ENCODE data around the gene MRM2. TPM values are rescaled to one million over a fixed set of nuclear protein-coding genes. Genes with fewer than 3 reads are reported as not detected.

The MRM2 gene
- total and polyA plus RNA-seq, 2 donors (not counting 1 experiment from before 2014, with no cell fraction given) = 14.9 to 19.3 TPM

DNA sequence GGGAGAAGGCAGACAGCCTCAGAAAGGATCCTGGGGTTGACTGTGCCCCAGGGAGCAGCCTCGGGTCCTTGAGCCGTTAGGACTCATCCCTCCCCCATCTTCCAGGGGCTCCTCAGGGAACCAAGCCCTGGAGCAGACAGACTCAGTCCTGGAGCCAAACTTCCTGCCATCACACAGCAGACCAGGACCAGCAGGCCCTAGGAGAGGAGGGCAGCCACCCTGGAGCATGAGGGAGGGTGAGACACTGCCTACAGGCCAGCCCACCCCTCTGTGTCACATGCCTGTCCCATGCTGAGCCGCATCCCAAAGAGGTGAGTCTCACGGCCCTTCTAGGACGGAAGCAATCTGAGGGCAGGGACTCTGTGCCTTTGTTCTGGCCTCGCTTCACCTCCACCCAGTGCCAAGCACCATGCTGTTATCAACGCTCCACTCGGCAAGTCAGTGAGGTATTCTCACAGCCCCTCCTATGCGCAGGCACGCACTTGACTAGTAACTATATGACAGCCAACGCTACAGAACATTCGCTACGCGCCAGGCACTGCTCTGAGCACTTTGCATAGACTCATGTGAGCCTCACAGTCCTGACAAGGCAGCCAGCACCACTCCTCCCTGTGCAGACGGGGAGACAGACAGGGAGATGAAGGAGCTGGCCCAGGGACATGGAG, 28.3 kb downstream of the MRM2 start:
- no peaks in the 10 kb centered on the region for H3K27me3 ChIP-seq (ENCODE audit: control insufficient read depth, insufficient read depth, low read length)
- no peaks in the 10 kb centered on the region for H3K4me1 ChIP-seq (ENCODE audit: control insufficient read depth, extremely low read depth, insufficient read depth, low read length)
- no peak overlapping the region for H3K9ac ChIP-seq (ENCODE audit: insufficient read depth, low read length)
- H3K79me2 ChIP-seq (ENCODE audit: control insufficient read depth, insufficient read depth, low read length) = no peaks in the 10 kb centered on the region
- no peak for DNase-seq (ENCODE audit: low read depth in 2 of 2)
- H3K4me3 ChIP-seq (replicated peaks in 1 of 4; ENCODE audit: control extremely low read depth in 1 of 4, insufficient read depth in 1 of 4, low read depth in 3 of 4, low read length in 4 of 4) = no peak overlapping the region
- no peaks in the 10 kb centered on the region for H4K20me1 ChIP-seq (ENCODE audit: control insufficient read depth, extremely low read depth, insufficient read depth, low read length)
- no peak for TF ChIP-seq EZH2 (IDR thresholded peaks at IDR 0.05; ENCODE audit: low read length, missing control alignments)
- TF ChIP-seq, protein P1, sequence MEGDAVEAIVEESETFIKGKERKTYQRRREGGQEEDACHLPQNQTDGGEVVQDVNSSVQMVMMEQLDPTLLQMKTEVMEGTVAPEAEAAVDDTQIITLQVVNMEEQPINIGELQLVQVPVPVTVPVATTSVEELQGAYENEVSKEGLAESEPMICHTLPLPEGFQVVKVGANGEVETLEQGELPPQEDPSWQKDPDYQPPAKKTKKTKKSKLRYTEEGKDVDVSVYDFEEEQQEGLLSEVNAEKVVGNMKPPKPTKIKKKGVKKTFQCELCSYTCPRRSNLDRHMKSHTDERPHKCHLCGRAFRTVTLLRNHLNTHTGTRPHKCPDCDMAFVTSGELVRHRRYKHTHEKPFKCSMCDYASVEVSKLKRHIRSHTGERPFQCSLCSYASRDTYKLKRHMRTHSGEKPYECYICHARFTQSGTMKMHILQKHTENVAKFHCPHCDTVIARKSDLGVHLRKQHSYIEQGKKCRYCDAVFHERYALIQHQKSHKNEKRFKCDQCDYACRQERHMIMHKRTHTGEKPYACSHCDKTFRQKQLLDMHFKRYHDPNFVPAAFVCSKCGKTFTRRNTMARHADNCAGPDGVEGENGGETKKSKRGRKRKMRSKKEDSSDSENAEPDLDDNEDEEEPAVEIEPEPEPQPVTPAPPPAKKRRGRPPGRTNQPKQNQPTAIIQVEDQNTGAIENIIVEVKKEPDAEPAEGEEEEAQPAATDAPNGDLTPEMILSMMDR (conservative IDR thresholded peaks at IDR 0.05 in 1 of 2, IDR thresholded peaks at IDR 0.05 in 1 of 2; ENCODE audit: low read depth in 1 of 2, low read length in 2 of 2) = no peak
- H3K4me2 ChIP-seq (ENCODE audit: extremely low read depth, insufficient read depth, low read length) = no peak overlapping the region
- no peaks in the 10 kb centered on the region for H3K9me3 ChIP-seq (ENCODE audit: control insufficient read depth, insufficient read depth, low read depth, low read length)
- no peak overlapping the region for H2AFZ ChIP-seq (ENCODE audit: low read length)
- peaks cover 11% of the 10 kb centered on the region for H3K36me3 ChIP-seq (ENCODE audit: control insufficient read depth, insufficient read depth, low read length)
- no peak overlapping the region for H3K27ac ChIP-seq (ENCODE audit: insufficient read depth, low read length)

DNA sequence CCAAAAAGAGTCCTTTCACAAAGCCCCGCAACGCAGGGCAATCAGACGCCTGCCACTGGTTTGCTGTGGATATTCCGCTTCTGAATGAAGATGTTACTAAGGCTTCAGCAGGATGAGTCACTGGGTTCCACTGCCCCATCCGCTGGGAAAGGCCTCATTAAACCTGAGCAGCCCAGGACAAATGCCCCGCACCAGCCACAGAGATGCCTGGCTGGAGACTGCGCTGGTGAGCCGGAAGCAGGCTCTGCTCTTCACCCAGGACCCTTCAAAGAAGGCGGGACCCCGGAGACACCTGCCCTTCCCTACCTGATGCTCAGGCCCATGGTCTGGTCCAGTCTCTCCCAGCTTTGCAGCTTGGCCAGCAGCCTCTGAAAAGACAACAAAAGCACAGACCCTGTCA, 29.1 kb downstream of the MRM2 start:
- TF ChIP-seq, protein P1 (conservative IDR thresholded peaks at IDR 0.05 in 1 of 2, IDR thresholded peaks at IDR 0.05 in 1 of 2; ENCODE audit: low read depth in 1 of 2, low read length in 2 of 2) = no peak
- TF ChIP-seq EZH2 (IDR thresholded peaks at IDR 0.05; ENCODE audit: low read length, missing control alignments) = no peak
- no peak overlapping the region for H3K9ac ChIP-seq (ENCODE audit: insufficient read depth, low read length)
- H3K27ac ChIP-seq (ENCODE audit: insufficient read depth, low read length) = no peak overlapping the region
- no peaks in the 10 kb centered on the region for H3K9me3 ChIP-seq (ENCODE audit: control insufficient read depth, insufficient read depth, low read depth, low read length)
- no peaks in the 10 kb centered on the region for H3K4me1 ChIP-seq (ENCODE audit: control insufficient read depth, extremely low read depth, insufficient read depth, low read length)
- H2AFZ ChIP-seq (ENCODE audit: low read length) = no peak overlapping the region
- no peak overlapping the region for H3K4me2 ChIP-seq (ENCODE audit: extremely low read depth, insufficient read depth, low read length)
- H3K4me3 ChIP-seq (replicated peaks in 1 of 4; ENCODE audit: control extremely low read depth in 1 of 4, insufficient read depth in 1 of 4, low read depth in 3 of 4, low read length in 4 of 4) = no peak overlapping the region
- no peaks in the 10 kb centered on the region for H4K20me1 ChIP-seq (ENCODE audit: control insufficient read depth, extremely low read depth, insufficient read depth, low read length)
- no peaks in the 10 kb centered on the region for H3K27me3 ChIP-seq (ENCODE audit: control insufficient read depth, insufficient read depth, low read length)
- H3K79me2 ChIP-seq (ENCODE audit: control insufficient read depth, insufficient read depth, low read length) = no peaks in the 10 kb centered on the region
- H3K36me3 ChIP-seq (ENCODE audit: control insufficient read depth, insufficient read depth, low read length) = peaks cover 11% of the 10 kb centered on the region
- no peak for DNase-seq (ENCODE audit: low read depth in 2 of 2)

DNA sequence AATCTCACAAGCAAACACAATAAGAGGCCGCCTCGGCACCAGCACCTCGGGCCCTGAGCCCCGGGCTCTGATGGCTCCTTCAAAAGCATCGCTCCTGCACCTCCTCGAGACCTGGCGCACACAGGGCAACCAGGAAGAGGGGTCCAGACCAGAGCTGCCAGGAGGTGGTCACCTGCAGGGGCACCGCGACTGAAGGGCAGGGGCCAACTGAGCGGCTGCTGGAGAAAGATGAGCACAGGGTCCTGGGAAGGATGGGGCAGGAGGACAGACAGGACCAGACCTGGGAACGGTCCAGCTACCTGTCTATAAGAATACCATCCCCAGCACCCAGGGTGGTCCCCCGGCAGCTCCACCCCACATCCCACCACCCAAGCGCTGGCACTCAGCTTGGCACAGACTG, 30.1 kb downstream of the MRM2 start:
- TF ChIP-seq, protein P1 (conservative IDR thresholded peaks at IDR 0.05 in 1 of 2, IDR thresholded peaks at IDR 0.05 in 1 of 2; ENCODE audit: low read depth in 1 of 2, low read length in 2 of 2) = no peak
- no peak for TF ChIP-seq EZH2 (IDR thresholded peaks at IDR 0.05; ENCODE audit: low read length, missing control alignments)
- DNase-seq (ENCODE audit: low read depth in 2 of 2) = no peak

More for the DNA sequence above, 30.1 kb downstream of the MRM2 start:
- no peak overlapping the region for H2AFZ ChIP-seq (ENCODE audit: low read length)
- H3K4me3 ChIP-seq (replicated peaks in 1 of 4; ENCODE audit: control extremely low read depth in 1 of 4, insufficient read depth in 1 of 4, low read depth in 3 of 4, low read length in 4 of 4) = no peak overlapping the region
- H3K4me2 ChIP-seq (ENCODE audit: extremely low read depth, insufficient read depth, low read length) = no peak overlapping the region
- no peak overlapping the region for H3K27ac ChIP-seq (ENCODE audit: insufficient read depth, low read length)
- no peak overlapping the region for H3K9ac ChIP-seq (ENCODE audit: insufficient read depth, low read length)
- no peaks in the 10 kb centered on the region for H4K20me1 ChIP-seq (ENCODE audit: control insufficient read depth, extremely low read depth, insufficient read depth, low read length)
- H3K79me2 ChIP-seq (ENCODE audit: control insufficient read depth, insufficient read depth, low read length) = no peaks in the 10 kb centered on the region
- H3K36me3 ChIP-seq (ENCODE audit: control insufficient read depth, insufficient read depth, low read length) = peaks cover 11% of the 10 kb centered on the region
- H3K9me3 ChIP-seq (ENCODE audit: control insufficient read depth, insufficient read depth, low read depth, low read length) = no peaks in the 10 kb centered on the region
- H3K27me3 ChIP-seq (ENCODE audit: control insufficient read depth, insufficient read depth, low read length) = no peaks in the 10 kb centered on the region
- no peaks in the 10 kb centered on the region for H3K4me1 ChIP-seq (ENCODE audit: control insufficient read depth, extremely low read depth, insufficient read depth, low read length)
